GM21619 (cell line): ENCODE data around the gene CACNA1C.
"Not testable (repeated sequence)": the region's sequence is repeated elsewhere in the genome, so short reads cannot be mapped to it uniquely, and the experiment has no call there.

Source experiments
- ATAC-seq: cut with Tn5 transposase; IDR thresholded peaks from one replicate; pipeline ENCODE4 v1.9.1; 2021; ENCODE audit not compliant: unreplicated experiment

CACNA1C gene

DNA sequence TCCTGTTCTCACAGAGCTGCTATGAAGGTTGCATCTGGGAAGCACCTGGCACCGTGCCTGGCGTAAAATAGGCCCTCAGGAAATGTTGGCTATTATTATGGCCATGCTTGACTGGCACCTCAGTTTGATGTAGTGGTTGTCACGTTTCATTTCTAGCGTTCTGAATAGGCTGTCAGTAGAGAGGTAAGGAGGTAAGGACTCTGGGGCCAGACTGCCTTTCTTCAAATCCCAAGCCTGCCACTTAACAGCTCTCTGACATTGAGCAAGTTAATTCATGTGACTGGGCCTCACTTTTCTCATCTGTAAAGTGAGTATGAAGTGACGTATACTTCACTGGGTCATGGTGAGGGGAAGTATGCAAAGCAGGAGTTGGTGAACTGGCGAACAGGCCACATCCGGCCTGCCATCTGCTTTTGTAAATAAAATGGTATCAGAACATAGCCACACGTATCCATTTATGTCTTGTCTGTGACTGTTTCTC lies 196.2 kb downstream of the CACNA1C start:
- ATAC-seq = peak; percentile 78

DNA sequence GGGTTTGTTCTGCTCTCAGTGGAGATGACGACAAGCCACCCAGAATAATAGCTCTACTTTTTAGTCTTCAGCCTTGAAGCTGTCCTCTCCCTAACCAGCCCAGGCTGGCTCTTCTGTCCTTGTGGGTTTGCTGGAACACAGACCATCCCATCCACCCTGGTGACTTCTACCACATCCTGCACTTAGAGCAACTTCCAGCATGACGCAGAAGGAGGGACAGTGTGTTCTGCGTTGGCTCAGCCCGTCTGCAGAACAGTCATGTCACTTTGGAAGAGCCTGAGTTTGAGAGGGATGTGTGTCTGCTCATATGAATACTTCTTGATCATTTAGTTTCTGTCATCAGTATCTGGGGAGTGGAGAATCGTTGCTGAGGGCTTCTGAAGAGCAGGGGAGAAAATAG lies 198.0 kb downstream of the CACNA1C start:
- no peak for ATAC-seq

DNA sequence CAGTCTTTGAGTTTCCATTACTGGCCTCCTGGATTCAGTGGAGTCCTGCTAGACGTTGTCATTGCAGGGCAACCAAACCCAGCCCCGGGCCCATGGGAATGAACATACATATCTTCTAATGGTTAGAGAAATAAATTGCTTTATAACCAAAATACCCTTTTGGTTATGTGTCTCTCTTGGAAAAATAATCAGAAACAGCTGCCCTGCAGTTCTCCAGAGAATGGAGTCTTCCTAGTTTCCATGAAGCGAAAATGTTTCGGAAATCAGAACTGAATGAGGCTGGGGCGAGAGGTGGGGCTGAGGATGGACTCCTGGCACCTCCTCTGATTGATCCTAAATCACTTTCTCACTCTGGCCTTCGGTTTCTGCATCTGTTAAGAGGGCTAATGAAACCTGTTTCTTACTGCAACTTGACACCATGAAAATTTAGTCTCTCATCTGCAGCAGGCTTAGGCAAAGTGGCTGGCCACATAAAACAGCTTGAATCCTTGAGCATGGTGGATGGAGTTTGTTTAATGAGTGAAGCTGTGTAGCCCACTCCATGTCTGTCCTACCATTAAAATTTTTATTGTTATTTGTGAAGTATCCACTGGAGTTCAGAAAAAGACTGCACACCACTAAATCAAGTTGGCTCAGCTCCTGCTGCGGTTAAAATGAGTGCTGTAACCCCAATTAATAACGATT lies 198.9 kb downstream of the CACNA1C start:
- no peak for ATAC-seq

DNA sequence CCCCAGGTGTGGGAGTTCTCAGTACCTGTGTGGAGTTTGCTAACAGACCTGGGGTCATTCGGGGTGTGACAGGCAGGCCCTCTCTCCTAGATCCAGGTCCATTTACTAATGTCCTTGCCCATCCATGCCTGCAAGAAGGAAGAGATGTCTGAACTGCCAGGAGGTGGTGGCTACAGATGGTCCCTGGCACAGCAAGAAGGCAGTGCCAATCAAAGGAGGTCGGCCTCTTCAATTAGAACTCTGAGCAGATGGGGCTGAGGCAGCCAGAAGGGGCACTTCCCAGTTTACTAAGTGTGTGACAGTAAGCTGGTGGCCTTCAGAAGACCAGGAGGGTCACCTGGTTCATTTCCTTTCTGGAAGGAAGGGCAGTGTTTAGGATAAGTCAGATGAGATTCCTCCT lies 202.5 kb downstream of the CACNA1C start:
- ATAC-seq = no peak

DNA sequence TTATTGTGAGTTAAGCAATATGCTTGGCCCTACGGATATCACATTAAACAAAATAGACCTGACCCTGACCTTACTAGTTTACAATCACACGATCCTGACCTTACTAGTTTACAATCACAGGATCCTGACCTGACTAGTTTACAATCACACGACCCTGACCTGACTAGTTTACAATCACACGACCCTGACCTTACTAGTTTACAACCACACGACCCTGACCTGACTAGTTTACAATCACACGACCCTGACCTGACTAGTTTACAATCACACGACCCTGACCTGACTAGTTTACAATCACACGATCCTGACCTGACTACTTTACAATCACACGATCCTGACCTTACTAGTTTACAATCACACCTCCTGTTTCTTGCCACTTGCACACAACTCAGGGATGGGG lies 202.9 kb downstream of the CACNA1C start:
- not testable (repeated sequence) for ATAC-seq

DNA sequence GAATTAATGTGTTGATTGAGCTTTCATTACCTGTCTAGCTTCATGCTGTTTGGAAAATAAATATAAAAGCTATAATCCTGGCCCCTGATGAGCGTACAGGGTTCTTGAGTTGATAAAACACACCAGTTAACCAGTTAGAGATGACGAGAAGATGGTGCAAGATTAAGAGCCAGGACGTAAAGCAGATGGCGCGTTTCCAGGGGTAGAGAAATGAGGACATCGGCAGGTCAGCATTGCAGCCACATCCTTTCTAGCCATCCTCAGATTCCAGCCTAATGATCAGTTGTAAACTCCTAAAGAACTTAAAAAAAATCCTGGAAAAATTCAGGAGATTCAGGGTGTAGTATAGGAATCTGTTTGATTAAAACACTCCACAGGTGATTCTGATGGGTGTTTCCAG lies 203.7 kb downstream of the CACNA1C start:
- ATAC-seq = no peak

DNA sequence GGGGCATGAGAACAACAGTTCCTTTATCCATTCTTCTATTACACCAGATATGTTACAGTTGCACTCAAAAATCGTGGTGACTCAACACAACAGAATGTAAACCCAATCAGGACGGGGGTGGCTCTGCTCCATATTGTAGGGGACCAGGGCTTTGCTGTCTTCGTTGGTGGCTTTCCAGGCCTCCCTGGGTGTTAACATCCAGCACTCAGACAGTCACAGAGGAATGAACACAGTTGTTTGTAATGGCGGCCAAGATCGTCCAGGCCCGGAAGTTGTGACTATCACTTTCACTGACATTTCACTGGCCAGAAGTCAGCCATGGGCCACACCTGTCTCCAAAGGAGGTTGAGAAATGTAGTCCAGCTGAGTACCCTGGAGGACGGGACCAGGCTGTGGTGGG lies 204.1 kb downstream of the CACNA1C start:
- no peak for ATAC-seq

DNA sequence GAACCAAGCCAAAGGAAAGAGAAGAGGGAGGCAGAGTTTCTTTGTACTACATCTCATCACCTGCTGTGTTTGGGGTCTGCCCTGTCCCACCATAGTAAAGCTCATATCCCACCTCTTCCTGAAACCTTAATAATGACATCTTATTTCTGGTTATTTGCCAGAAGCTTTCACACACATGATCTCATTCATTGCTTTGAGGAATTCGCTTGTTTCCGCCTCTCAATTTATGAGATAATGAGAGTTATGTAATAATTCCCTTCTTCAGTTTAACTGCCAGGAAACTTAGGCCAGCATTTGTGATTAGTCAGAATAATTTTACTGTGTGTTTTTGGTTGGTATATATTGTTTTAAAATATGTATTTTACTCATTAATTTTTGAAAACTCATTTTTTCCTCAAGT lies 205.2 kb downstream of the CACNA1C start:
- ATAC-seq = no peak

DNA sequence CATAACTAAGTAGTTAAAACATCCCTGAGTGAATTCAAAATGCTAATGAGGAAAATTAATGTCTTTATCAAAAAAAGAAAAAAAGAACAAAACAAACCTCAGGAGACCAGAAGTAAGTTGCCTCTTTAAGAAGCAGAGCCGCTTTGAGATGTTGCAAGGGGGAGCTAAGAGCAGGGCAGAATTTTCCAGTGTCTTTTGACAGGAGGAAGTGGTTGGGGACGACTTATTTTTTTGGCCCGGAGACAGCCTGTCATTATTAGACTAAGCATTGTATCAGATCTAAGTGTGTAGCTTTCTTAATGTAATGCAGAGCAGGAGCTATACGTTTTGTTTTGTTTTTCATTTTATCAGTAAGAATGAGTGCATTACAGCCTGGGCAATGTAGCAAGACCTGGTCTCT lies 206.6 kb downstream of the CACNA1C start:
- ATAC-seq = no peak

DNA sequence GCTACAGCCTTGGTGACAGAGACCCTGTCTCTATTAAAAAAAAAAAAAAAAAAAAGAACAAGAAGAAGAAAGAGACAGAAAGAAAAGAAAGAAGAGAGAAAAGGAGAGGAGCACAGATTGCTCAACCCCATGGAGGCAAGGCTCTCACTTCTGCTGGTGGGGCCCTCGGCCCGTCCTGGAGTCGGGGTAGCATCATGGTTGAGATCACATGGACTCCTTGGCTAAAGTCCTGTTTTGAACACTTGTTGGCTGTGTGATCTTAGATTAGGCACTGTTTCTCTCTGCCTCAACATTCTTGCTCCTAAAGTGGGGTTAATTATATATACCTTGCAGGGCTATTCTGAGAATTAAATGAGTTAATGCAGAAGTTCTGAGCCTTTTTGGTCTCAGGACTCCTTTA lies 207.7 kb downstream of the CACNA1C start:
- ATAC-seq = no peak

DNA sequence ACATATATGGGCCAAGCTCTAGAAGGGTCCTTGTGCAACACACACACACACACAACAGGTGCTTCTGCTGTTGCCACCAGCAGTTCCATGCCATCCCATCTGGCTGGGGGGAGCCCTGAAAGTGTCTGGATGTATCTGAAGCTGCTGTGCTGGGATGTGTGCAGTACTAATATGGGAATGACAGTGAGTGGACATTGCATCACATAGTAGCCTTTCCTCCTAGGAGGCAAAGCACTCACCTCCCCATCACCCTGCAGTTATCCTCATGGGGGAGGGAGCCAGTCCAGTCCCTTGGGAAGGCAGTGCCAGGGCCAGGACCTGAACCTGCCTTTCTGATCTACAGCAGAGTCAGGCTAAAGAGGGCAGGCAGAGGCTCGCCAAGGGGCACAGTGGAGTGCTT lies 208.9 kb downstream of the CACNA1C start:
- no peak for ATAC-seq

DNA sequence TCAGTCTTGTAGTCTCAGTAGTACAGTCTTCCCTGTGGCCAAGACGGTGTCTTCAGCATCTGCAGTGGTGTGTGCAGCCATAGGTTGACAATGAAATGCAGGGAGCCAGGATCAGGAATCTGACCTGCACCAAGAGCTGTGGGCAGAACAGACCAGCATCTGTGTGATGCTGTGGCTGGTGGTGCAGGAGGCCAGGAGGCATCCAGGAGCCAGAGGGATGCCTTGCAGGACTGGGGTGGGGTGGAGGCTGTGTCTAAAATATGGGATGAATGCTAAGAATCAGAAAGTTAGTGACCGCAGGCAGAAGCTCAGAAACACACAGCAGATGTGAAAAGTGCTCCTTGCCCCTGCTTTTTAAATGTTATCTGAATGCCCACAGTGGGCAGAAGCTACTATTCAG lies 209.7 kb downstream of the CACNA1C start:
- ATAC-seq = no peak

DNA sequence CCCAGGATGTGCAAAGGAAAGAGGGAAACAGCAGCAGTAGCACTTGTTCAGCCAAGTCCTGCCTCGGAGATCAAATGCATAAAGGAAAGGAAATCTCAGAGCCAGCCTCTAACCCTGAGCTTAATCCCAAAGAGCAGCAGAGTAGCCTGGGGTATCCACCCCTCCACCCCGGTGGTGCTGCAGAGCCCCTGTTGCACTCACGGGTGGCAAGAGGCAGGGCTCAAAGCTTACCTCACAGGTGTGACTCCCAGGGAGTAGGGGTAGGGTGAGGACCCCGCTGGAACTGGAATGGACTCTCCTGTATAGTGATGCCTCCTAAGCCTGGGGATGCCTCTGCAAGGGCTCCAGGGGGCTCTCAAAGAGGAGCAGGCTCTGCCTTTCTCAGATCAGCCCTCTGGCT lies 211.1 kb downstream of the CACNA1C start:
- ATAC-seq = no peak

DNA sequence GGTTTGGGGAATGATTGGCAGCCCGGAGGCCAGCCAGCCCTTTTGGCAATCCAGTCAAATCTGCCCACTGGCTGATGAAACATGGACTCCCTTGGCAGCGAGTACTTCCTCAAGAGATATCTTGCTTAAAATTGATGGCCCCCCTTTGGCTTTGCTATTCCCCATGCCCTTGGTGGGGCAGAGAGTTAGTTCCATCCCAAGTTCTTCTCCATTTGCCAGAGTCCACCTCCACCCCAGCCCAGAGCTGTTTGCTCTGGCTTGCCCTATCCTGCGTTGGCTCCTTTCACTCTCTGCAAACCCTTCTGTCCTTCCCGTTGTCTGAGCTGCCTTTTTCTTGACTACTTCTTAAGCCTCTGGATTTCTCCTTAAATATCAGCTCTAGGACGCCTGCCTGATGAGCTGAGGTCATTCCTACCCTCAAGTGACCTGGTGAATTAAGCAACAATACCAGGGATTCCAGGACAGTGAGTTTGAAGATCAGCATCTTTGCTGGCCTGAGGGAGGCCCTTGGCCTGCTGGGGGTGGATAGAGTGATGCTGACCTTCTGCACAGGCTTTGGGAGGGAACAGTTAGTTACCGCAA lies 212.0 kb downstream of the CACNA1C start:
- ATAC-seq = no peak

DNA sequence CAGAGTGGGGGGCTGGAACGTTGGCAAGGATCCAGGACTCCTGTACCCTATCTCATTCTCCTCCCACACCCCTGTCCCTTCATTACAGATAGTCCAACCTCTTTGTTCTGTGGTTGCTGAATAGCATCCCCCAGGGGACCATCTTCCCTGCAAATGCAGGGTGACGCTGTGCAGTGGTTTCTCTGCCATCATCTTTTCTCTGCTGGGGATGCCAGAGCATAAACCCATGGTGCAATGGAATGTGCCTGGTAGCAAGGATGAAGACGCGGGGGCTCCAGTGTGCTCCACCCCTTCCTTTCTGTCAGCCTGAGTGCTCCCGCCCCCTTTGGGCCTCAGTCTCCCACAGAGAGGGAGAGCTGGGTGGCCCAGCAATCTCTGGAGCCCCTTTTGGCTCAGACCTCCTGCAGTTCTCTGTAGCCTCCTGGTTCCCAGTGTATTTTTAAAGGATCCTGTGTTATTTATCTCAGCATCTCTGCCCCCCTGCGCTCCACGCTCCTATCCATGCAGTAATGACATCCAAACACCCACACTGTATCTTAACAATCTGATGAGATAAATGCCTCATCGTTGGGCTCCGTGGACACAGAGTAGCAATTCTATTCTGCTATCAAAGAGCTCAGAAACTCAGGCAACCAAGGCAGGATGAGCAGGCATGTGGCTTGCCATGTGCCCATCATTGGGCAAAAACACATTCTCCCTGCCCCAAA lies 212.8 kb downstream of the CACNA1C start:
- ATAC-seq = no peak

DNA sequence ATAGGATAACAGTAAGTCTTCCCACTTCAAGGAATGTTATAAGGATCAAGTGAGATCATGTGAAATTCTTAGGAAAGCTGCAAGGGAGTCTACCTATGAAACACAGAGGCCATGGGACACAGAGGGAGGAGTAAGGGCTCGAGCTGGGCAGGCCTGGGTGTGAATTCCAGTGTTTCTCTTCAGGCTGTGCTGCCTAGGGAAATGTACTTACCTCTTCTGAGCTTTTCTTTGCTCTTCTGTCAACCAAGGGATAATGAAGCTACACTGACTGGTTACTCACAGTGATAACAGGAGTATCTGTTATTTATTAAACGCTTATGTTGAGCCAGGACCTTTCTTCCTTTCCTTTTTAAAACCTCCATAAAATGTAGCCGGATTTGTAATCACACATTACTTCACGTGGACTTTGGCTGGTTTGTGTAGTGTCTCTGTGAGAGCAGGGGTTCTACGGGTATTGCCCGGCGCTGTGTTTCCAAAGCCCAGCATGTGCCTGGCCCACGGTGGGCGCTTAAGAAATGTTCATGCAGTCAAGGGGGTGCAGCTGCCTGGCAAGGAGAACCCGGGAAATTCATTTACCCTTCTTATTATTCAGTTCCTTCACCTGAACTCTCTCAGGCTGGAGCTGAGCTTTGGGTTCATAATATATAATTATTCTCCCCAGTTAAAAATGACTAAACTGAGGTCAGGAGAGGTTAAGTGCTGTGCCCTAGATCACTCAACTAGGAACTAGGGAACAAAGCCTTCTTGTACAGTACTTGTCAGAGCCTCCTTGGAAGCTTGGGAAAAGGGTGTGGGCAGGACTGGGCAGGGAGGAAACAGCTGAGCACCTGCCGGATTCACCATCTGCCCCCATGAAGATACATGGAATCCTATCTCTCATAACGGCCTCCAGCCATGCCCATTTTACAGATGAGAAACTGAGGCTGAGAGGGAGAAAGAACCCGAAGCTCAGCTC lies 214.2 kb downstream of the CACNA1C start:
- ATAC-seq = no peak

DNA sequence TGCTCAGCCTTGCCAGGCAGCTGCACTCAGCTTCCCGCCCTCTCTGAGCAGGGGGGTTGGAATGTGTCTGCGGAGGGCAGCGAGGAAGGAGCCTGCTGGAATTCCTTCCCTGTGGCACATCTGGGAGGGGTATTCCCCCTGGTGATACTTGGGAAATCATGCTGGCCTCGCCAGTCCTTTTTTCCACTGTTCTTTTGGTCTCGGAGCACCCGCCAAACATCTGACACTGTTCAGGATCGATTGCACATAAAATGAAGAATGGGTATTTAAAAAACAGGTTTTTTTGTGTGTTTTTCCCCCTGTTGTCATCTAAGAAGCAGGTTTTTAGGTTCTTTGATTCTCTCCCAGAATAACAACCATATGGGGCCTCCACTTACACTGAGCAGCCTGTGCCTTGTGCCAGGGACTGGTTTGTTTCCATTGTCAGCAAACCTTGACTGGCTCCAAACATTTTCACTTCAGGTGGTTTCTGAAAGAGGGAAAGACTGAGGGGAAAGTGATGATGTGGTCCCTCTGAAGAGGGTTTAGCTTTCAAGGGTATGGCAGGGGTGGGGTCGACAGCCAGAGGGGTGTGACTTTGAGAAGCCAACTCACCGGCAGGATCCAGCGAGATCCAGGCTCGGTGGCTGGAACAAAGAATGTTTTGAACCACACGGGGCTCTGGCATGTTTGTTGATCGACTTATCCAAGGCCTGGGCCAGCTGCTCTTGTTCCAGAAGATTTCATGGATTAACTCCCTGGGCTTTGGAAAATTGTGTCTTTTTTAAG lies 215.1 kb downstream of the CACNA1C start:
- ATAC-seq = no peak

DNA sequence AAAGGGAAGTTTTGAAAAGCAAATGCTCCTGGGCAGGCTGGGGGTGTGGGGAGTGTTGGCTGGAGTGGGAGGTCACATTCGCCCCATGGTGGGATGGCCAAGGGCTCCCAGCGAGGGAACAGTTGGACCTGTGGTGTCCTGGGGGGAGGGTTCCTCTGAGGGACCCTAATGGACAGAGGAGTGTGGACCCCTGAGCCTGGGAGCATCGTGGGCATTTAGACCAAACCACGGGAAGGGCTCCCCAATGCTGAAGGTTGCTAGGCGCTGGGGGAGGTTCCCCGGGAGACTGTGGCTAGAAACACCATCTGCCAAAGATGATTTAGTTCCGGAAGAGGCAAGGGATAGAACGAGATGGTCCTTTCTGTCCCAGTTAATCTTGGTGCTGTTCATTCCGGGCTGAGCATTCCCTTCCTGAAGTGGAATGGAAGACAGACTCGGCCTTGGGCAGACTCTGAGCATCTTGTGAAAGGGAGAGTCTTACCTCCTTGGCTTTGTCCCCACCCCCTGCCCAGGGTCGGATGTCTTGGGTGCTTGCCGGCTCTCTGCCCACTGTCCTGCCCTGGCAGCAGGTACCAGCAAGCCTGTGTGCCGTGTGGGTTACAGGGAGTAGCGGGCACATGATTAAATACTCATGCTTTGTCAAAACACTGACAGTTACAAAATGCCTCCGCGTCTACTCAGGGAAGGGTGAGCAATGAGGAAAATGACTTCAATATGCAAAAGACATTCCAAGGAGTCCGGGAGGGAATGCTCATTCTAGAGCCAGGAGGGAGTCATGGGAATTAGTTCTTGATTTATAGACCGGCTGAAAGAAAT lies 215.9 kb downstream of the CACNA1C start:
- no peak for ATAC-seq

DNA sequence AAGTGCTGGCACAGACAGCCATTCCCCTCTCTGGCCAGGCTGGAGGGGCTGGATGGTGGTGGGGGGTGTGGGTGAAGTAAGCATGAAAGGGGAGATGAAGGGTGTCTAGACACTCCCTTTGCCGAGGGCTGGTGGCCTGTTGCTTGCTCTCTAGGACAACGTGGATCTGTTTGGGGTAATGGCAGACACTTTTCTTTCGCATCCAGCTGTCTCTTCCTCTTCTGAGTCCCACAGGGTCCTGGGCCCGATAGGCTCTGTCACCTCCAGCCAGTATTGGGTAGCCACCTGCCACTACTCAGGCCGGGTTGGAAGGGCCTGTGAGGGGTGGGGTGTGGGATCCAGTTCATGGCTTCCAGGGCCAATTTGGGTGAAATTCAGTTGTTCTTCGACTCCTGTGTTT lies 218.1 kb downstream of the CACNA1C start:
- no peak for ATAC-seq

DNA sequence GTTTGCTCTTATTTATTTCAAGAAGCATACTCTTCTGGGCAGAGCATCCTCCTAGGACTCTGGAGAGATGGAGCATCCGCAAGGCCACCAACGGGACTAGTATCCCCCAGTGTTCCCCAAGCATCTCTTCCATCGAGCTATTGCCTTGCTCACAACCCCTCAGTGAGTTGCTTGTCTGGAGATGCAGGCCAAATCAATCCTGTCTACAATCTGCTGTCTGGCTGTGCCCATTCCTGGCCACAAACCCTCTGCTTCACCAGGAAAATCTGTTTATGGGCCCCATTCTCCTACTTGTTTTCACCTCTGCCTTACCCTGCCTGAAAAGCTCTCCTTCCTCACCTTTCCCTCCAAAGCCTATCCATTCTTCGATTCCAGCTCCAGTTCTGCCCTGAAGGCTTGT lies 219.2 kb downstream of the CACNA1C start:
- no peak for ATAC-seq
